SK-N-SH treated with all-trans-retinoic acid at 6 μM for 48 hours (cell line): ENCODE measurements around the gene WBP11.

Experiments used
- ATAC-seq: fragments of 200-7000 bp; cut with Tn5 transposase; 3 replicates; pipeline ENCODE4 v1.9.1; 2020; ENCODE audit warnings: mild to moderate bottlenecking, moderate library complexity
- CSDC2 ChIP-seq: fragments of 250-450 bp; sonication (Bioruptor Pico); IDR thresholded peaks from 2 replicates; pipeline ENCODE4 v1.5.0; 2020; ENCODE audit warnings: mild to moderate bottlenecking, moderate library complexity
- CSRNP3 ChIP-seq: fragments of 250-450 bp; sonication (Bioruptor Pico); IDR thresholded peaks from 2 replicates; pipeline ENCODE4 v1.5.1; 2021; ENCODE audit warnings: mild to moderate bottlenecking, moderate library complexity
- ISL1 ChIP-seq: fragments of 250-450 bp; sonication (Bioruptor Pico); IDR thresholded peaks from 2 replicates; pipeline ENCODE4 v2.1.2; 2022; ENCODE audit warnings: mild to moderate bottlenecking, moderate library complexity
- OSR1 ChIP-seq: fragments of 250-450 bp; sonication (Bioruptor Pico); IDR thresholded peaks from 2 replicates; pipeline ENCODE4 v1.8.0; 2022; ENCODE audit warnings: moderate library complexity, mild to moderate bottlenecking, inconsistent platforms
- PATZ1 ChIP-seq: fragments of 250-450 bp; sonication (Bioruptor Pico); IDR thresholded peaks from 2 replicates; pipeline ENCODE4 v1.8.0; 2020; ENCODE audit warnings: mild to moderate bottlenecking, moderate library complexity, borderline replicate concordance
- PPARA ChIP-seq: fragments of 250-450 bp; sonication (Bioruptor Pico); IDR thresholded peaks from 2 replicates; pipeline ENCODE4 v1.5.0; 2020; ENCODE audit warnings: mild to moderate bottlenecking, borderline replicate concordance
- RARB ChIP-seq: fragments of 250-450 bp; sonication (Bioruptor Pico); IDR thresholded peaks from 2 replicates; pipeline ENCODE4 v1.8.0; 2021; ENCODE audit warnings: mild to moderate bottlenecking, moderate library complexity
- TOX ChIP-seq: fragments of 250-450 bp; sonication (Bioruptor Pico); IDR thresholded peaks from 2 replicates; pipeline ENCODE4 v1.8.0; 2021; ENCODE audit warnings: mild to moderate bottlenecking, moderate library complexity, borderline replicate concordance
- TSHZ2 ChIP-seq: fragments of 250-450 bp; sonication (Bioruptor Pico); IDR thresholded peaks from 2 replicates; pipeline ENCODE4 v1.5.0; 2020; ENCODE audit warnings: mild to moderate bottlenecking, moderate library complexity
- ZC3H10 ChIP-seq: fragments of 250-450 bp; sonication (Bioruptor Pico); IDR thresholded peaks from 2 replicates; pipeline ENCODE4 v1.5.1; 2021; ENCODE audit warnings: mild to moderate bottlenecking, moderate library complexity
- ZFP30 ChIP-seq: fragments of 450-650 bp; formaldehyde crosslinking; IDR thresholded peaks from 2 replicates; pipeline ENCODE4 v1.5.0; 2022; ENCODE audit warnings: mild to moderate bottlenecking, moderate library complexity
- ZNF565 ChIP-seq: fragments of 450-650 bp; formaldehyde crosslinking; conservative IDR thresholded peaks from 2 replicates; pipeline ENCODE4 v1.5.0; 2020; ENCODE audit warnings: low read depth, mild to moderate bottlenecking, moderate library complexity
- ZNF8 ChIP-seq: fragments of 450-650 bp; formaldehyde crosslinking; IDR thresholded peaks from 2 replicates; pipeline ENCODE4 v1.5.0; 2020; ENCODE audit warnings: mild to moderate bottlenecking, moderate library complexity

Gene WBP11

GRCh38 chr12:14770496-14771461 is 32.5 kb downstream of the WBP11 start:
- TF ChIP-seq PPARA (CRISPR knock-in tag) = no peak
- peak; percentile 67; the same call in 1 of the 2 replicates for TF ChIP-seq PATZ1 (CRISPR knock-in tag)
- TF ChIP-seq CSRNP3 (CRISPR knock-in tag) = no peak
- TF ChIP-seq TSHZ2 (CRISPR knock-in tag) = no peak
- peak; percentile 37; the same call in 1 of the 2 replicates for TF ChIP-seq TOX (CRISPR knock-in tag)
- no peak for TF ChIP-seq ZNF565 (CRISPR knock-in tag)
- TF ChIP-seq ISL1 (CRISPR knock-in tag) = 0 out of 2 replicates have a peak, but pooled peaks have one; percentile 10
- TF ChIP-seq, all 23 proteins: peak for 3
- peak; percentile 51 for ATAC-seq

GRCh38 chr12:14769969-14770495 is 33.2 kb downstream of the WBP11 start:
- ATAC-seq = peak; percentile 66
- peak; percentile 23; the same call in 1 of the 2 replicates for TF ChIP-seq ZNF8 (CRISPR knock-in tag)
- 0 out of 2 replicates have a peak, but pooled peaks have one; percentile 12 for TF ChIP-seq PATZ1 (CRISPR knock-in tag)
- TF ChIP-seq OSR1 (CRISPR knock-in tag) = no peak

- ATAC-seq = peak; percentile 5
- no peak for TF ChIP-seq ZC3H10 (CRISPR knock-in tag)
- no peak for TF ChIP-seq ZNF8 (CRISPR knock-in tag)
- TF ChIP-seq OSR1 (CRISPR knock-in tag) = no peak
- TF ChIP-seq CSRNP3 (CRISPR knock-in tag) = no peak
- TF ChIP-seq RARB = no peak
- TF ChIP-seq TSHZ2 (CRISPR knock-in tag) = no peak
- TF ChIP-seq CSDC2 = no peak
- no peak for TF ChIP-seq ISL1 (CRISPR knock-in tag)
- no peak for TF ChIP-seq ZFP30 (CRISPR knock-in tag)
- TF ChIP-seq, all 23 proteins: peak for 0
Measured at GRCh38 chr12:14769466-14769968, 33.8 kb downstream of the WBP11 start.
